Neural cell (in vitro differentiated cells): ENCODE results near the gene IRF7. TPM values are rescaled to one million over a fixed set of nuclear protein-coding genes. Genes with fewer than 3 reads are reported as not detected.

ENCODE experiments used
- H2AFZ ChIP-seq: fragments of 200-600, 300-800 bp; sonication (generic), shearing (Covaris generic); 2 replicates; pipeline ENCODE4 v1.6.0; 2014; ENCODE audit warnings: low read depth, mild to moderate bottlenecking, antibody characterized with exemption, low read length, moderate library complexity
- H3F3A ChIP-seq: fragments of 200-600 bp; shearing (Covaris generic); 2 replicates; pipeline ENCODE4 v1.6.1; 2016; ENCODE audit warnings: mild to moderate bottlenecking, moderate library complexity, mixed read lengths, antibody characterized with exemption, low read length; ENCODE audit not compliant: insufficient read depth, poor library complexity, severe bottlenecking
- H3K27ac ChIP-seq: fragments of 200-600, 300-800 bp; sonication (generic), shearing (Covaris generic); 2 replicates; pipeline ENCODE4 v1.5.1; 2014; ENCODE audit warnings: mild to moderate bottlenecking, low read length, moderate library complexity
- H3K27me3 ChIP-seq: fragments of 300-800, 200-600 bp; sonication (generic), shearing (Covaris generic); 2 replicates; pipeline ENCODE4 v1.6.0; 2014; ENCODE audit warnings: mild to moderate bottlenecking, low read depth, low read length, moderate library complexity; ENCODE audit not compliant: insufficient read depth
- H3K36me3 ChIP-seq: fragments of 300-800, 200-600 bp; sonication (generic), shearing (Covaris generic); 2 replicates; pipeline ENCODE4 v1.5.1; 2014; ENCODE audit warnings: mild to moderate bottlenecking, antibody characterized with exemption, low read length, moderate library complexity; ENCODE audit not compliant: insufficient read depth
- H3K4me2 ChIP-seq: fragments of 300-800, 200-600 bp; sonication (generic), shearing (Covaris generic); 2 replicates; pipeline ENCODE4 v1.6.0; 2014; ENCODE audit warnings: mild to moderate bottlenecking, low read length
- H3K4me3 ChIP-seq: fragments of 300-800, 200-600 bp; sonication (generic), shearing (Covaris generic); 2 replicates; pipeline ENCODE4 v1.5.1; 2014; ENCODE audit warnings: mild to moderate bottlenecking, low read length, moderate library complexity
- H3K79me2 ChIP-seq: fragments of 200-600 bp; shearing (Covaris generic); replicated peaks from 2 replicates; pipeline ENCODE4 v1.6.0; 2014; ENCODE audit warnings: mild to moderate bottlenecking, low read length, moderate library complexity; ENCODE audit not compliant: insufficient read depth
- H3K9ac ChIP-seq: fragments of 300-800, 200-600 bp; sonication (generic), shearing (Covaris generic); 2 replicates; pipeline ENCODE4 v1.6.1; 2016; ENCODE audit warnings: mild to moderate bottlenecking, low read length, mixed read lengths
- H3K9me2 ChIP-seq: fragments of 200-600 bp; shearing (Covaris generic); 2 replicates; pipeline ENCODE4 v1.6.1; 2016; ENCODE audit warnings: mild to moderate bottlenecking, low read length, mixed read lengths; ENCODE audit not compliant: insufficient read depth
- H3K9me3 ChIP-seq: fragments of 200-600, 300-800 bp; sonication (generic), shearing (Covaris generic); 2 replicates; pipeline ENCODE4 v1.6.1; 2016; ENCODE audit warnings: mild to moderate bottlenecking, mixed run types, low read length, moderate library complexity, mixed read lengths
- H4K20me1 ChIP-seq: fragments of 200-600 bp; shearing (Covaris generic); 2 replicates; pipeline ENCODE4 v1.6.1; 2016; ENCODE audit warnings: mild to moderate bottlenecking, mixed run types; ENCODE audit not compliant: insufficient read depth
- EZH2 ChIP-seq: fragments of 200-600, 300-800 bp; shearing (Covaris generic), sonication (generic); IDR thresholded peaks from 2 replicates; pipeline ENCODE4 v1.6.1; 2014; ENCODE audit warnings: antibody characterized with exemption, low read length, borderline replicate concordance, mild to moderate bottlenecking; ENCODE audit not compliant: insufficient read depth, poor library complexity, severe bottlenecking
- MXI1 ChIP-seq: fragments of 450-650 bp; conservative IDR thresholded peaks from 2 replicates; pipeline ENCODE4 v1.6.1; 2014; ENCODE audit warnings: antibody characterized with exemption, mild to moderate bottlenecking; ENCODE audit not compliant: poor library complexity, severe bottlenecking
- POLR2AphosphoS5 ChIP-seq: IDR thresholded peaks from 2 replicates; pipeline ENCODE4 v1.6.1; 2012
- REST ChIP-seq: IDR thresholded peaks from 2 replicates; pipeline ENCODE4 v1.6.1; 2012; ENCODE audit warnings: borderline replicate concordance
- SMC3 ChIP-seq: fragments of 450-650 bp; conservative IDR thresholded peaks from 2 replicates; pipeline ENCODE4 v1.6.1; 2014; ENCODE audit warnings: antibody characterized with exemption, mild to moderate bottlenecking, moderate library complexity; ENCODE audit not compliant: poor library complexity
- TAF1 ChIP-seq: IDR thresholded peaks from 2 replicates; pipeline ENCODE4 v1.6.1; 2012; ENCODE audit warnings: low read depth
- polyA plus RNA-seq: library from polyadenylated mRNA; depleted of rRNA; stranded (reverse); fragments of >200 nt; gene quantifications from 2 replicates; pipeline ENCODE4 v1.2.3, GENCODE V29; 2014
- TF ChIP-seq, protein P1 (sequence below): fragments of 450-650 bp; IDR thresholded peaks from 2 replicates; pipeline ENCODE4 v1.5.1; 2014; ENCODE audit warnings: antibody characterized with exemption, mild to moderate bottlenecking, moderate library complexity; ENCODE audit not compliant: poor library complexity, severe bottlenecking

IRF7 gene
- polyA plus RNA-seq, 1 donor from 2014 or later = 1.1 TPM

- Histone ChIP-seq H3K9me2 (no peaks in the 10 kb centered on the region), H4K20me1 (no peaks in the 10 kb centered on the region), H2AFZ (no peak within 1 kb of the TSS), H3K4me2 (no peak within 1 kb of the TSS), H3K4me3 (peak within 1 kb of the TSS; percentile 17), H3K9me3 (no peaks in the 10 kb centered on the region), H3F3A (no peaks in the 10 kb centered on the region), H3K36me3 (no peaks in the 10 kb centered on the region), H3K27me3 (no peaks in the 10 kb centered on the region), H3K79me2 (no peaks in the 10 kb centered on the region), H3K27ac (peak within 1 kb of the TSS; percentile 25), H3K9ac (no peak within 1 kb of the TSS)
- TF ChIP-seq SMC3 (no peak), MXI1 (no peak), REST (no peak), TAF1 (no peak), POLR2AphosphoS5 (no peak), EZH2 (no peak)
- TF ChIP-seq, protein P1, sequence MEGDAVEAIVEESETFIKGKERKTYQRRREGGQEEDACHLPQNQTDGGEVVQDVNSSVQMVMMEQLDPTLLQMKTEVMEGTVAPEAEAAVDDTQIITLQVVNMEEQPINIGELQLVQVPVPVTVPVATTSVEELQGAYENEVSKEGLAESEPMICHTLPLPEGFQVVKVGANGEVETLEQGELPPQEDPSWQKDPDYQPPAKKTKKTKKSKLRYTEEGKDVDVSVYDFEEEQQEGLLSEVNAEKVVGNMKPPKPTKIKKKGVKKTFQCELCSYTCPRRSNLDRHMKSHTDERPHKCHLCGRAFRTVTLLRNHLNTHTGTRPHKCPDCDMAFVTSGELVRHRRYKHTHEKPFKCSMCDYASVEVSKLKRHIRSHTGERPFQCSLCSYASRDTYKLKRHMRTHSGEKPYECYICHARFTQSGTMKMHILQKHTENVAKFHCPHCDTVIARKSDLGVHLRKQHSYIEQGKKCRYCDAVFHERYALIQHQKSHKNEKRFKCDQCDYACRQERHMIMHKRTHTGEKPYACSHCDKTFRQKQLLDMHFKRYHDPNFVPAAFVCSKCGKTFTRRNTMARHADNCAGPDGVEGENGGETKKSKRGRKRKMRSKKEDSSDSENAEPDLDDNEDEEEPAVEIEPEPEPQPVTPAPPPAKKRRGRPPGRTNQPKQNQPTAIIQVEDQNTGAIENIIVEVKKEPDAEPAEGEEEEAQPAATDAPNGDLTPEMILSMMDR = no peak
These were observed 10.9 kb upstream of the IRF7 start, which contains the start of gene SCT for GRCh38 chr11:626475-627307. TSS of gene SCT (minus strand) at chr11:627181. CDS start at chr11:627143, 38 bp downstream.

GRCh38 chr11:625636-626268, 10.0 kb upstream of the IRF7 start:
- no peaks in the 10 kb centered on the region for H3K27me3 ChIP-seq
- no peak for TF ChIP-seq POLR2AphosphoS5
- TF ChIP-seq TAF1 = no peak
- TF ChIP-seq, protein P1 = no peak
- no peak for TF ChIP-seq EZH2
- no peak for TF ChIP-seq SMC3
- no peaks in the 10 kb centered on the region for H3K9me3 ChIP-seq
- no peak overlapping the region for H3K27ac ChIP-seq
- no peak overlapping the region for H3K4me3 ChIP-seq
- no peaks in the 10 kb centered on the region for H4K20me1 ChIP-seq
- H3K9me2 ChIP-seq = no peaks in the 10 kb centered on the region
- no peak overlapping the region for H3K4me2 ChIP-seq
- H3K9ac ChIP-seq = no peak overlapping the region
- H2AFZ ChIP-seq = no peak overlapping the region
- H3F3A ChIP-seq = no peaks in the 10 kb centered on the region
- H3K36me3 ChIP-seq = no peaks in the 10 kb centered on the region
- no peaks in the 10 kb centered on the region for H3K79me2 ChIP-seq
